ENCODE results near the gene CCDC148. TPM values are rescaled to one million over a fixed set of nuclear protein-coding genes. Genes with fewer than 3 reads are reported as not detected.

The CCDC148 gene
- total and polyA plus RNA-seq, 3 donors from 2014 or later, result 2.3 to 5.7 (median 5.0) TPM

GRCh38 chr2:158403237-158403636 lies 53.3 kb downstream of the CCDC148 start:
- no peak overlapping the region for H3K27ac ChIP-seq
- intact Hi-C loops (cut with DNase I; ENCODE audit: low total_unique reads), result no loop called here
- no peak for TF ChIP-seq CTCF (IDR thresholded peaks at IDR 0.05)
- no peak for TF ChIP-seq POLR2A (IDR thresholded peaks at IDR 0.05)
- no peaks in the 10 kb centered on the region for H3K4me1 ChIP-seq
- no peak for DNase-seq
- H3K36me3 ChIP-seq (ENCODE audit: low read depth, missing control alignments), result no peaks in the 10 kb centered on the region
- no peaks in the 10 kb centered on the region for H3K27me3 ChIP-seq
- no peaks in the 10 kb centered on the region for H3K9me3 ChIP-seq
- WGBS, 2 donors, result 66 to 85% methylated on average over 1 of the region's 1 CpG
- no peak overlapping the region for H3K4me3 ChIP-seq

- H3K4me3 ChIP-seq, result no peak overlapping the region
- H3K4me1 ChIP-seq, result no peaks in the 10 kb centered on the region
- no peaks in the 10 kb centered on the region for H3K27me3 ChIP-seq
- WGBS, 2 donors, result 41 to 44% methylated on average over 2 of the region's 2 CpGs
- no peak overlapping the region for H3K27ac ChIP-seq
- DNase-seq, result no peak
- intact Hi-C loops (cut with DNase I; ENCODE audit: low total_unique reads), result no loop called here
- H3K36me3 ChIP-seq (ENCODE audit: low read depth, missing control alignments), result no peaks in the 10 kb centered on the region
- H3K9me3 ChIP-seq, result no peaks in the 10 kb centered on the region
- TF ChIP-seq CTCF (IDR thresholded peaks at IDR 0.05) (no peak), POLR2A (IDR thresholded peaks at IDR 0.05) (no peak)
Observed at GRCh38 chr2:158402665-158403064, 53.9 kb downstream of the CCDC148 start.

- Histone ChIP-seq H3K27ac (no peak overlapping the region), H3K36me3 (ENCODE audit: low read depth, missing control alignments) (no peaks in the 10 kb centered on the region), H3K4me1 (no peaks in the 10 kb centered on the region), H3K27me3 (no peaks in the 10 kb centered on the region), H3K9me3 (no peaks in the 10 kb centered on the region), H3K4me3 (no peak overlapping the region)
- no peak for TF ChIP-seq CTCF (IDR thresholded peaks at IDR 0.05)
- no peak for TF ChIP-seq POLR2A (IDR thresholded peaks at IDR 0.05)
- 43 to 66% methylated on average over 1 of the region's 1 CpG for WGBS, 2 donors
- intact Hi-C loops (cut with DNase I; ENCODE audit: low total_unique reads), result no loop called here
- DNase-seq, result no peak
Observed at GRCh38 chr2:158395166-158395565, 61.4 kb downstream of the CCDC148 start.

GRCh38 chr2:158394453-158394852 lies 62.1 kb downstream of the CCDC148 start:
- Histone ChIP-seq H3K27ac (no peak overlapping the region), H3K4me1 (no peaks in the 10 kb centered on the region), H3K27me3 (no peaks in the 10 kb centered on the region), H3K4me3 (no peak overlapping the region), H3K9me3 (no peaks in the 10 kb centered on the region), H3K36me3 (ENCODE audit: low read depth, missing control alignments) (no peaks in the 10 kb centered on the region)
- no peak for TF ChIP-seq POLR2A (IDR thresholded peaks at IDR 0.05)
- TF ChIP-seq CTCF (IDR thresholded peaks at IDR 0.05), result no peak
- 45 to 83% methylated on average over 1 of the region's 1 CpG for WGBS, 2 donors
- no peak for DNase-seq
- intact Hi-C loops (cut with DNase I; ENCODE audit: low total_unique reads), result no loop called here

GRCh38 chr2:158393886-158394285 lies 62.7 kb downstream of the CCDC148 start:
- no peaks in the 10 kb centered on the region for H3K27me3 ChIP-seq
- intact Hi-C loops (cut with DNase I; ENCODE audit: low total_unique reads), result no loop called here
- no peak overlapping the region for H3K4me3 ChIP-seq
- no peak for DNase-seq
- H3K4me1 ChIP-seq, result no peaks in the 10 kb centered on the region
- TF ChIP-seq POLR2A (IDR thresholded peaks at IDR 0.05), result no peak
- TF ChIP-seq CTCF (IDR thresholded peaks at IDR 0.05), result no peak
- no peaks in the 10 kb centered on the region for H3K9me3 ChIP-seq
- no peaks in the 10 kb centered on the region for H3K36me3 ChIP-seq (ENCODE audit: low read depth, missing control alignments)
- 0 to 98% methylated on average over 1 of the region's 1 CpG for WGBS, 2 donors
- H3K27ac ChIP-seq, result no peak overlapping the region

All from testis (tissue), 3 donors.